Caco-2 (cell line): ENCODE results near the gene RNF43. TPM values are rescaled to one million over a fixed set of nuclear protein-coding genes. Genes with fewer than 3 reads are reported as not detected.

ENCODE experiments used
- BruUV-seq: library from RNA; stranded (reverse); fragments of 400-500 nt; replicated peaks from 2 replicates; lab custom pipeline; 2021; lab: Mats Ljungman, UMichigan
- CTCF ChIA-PET: fragments of 300-600 bp; sonication (Branson Sonifier 250); formaldehyde crosslinking; loops from one replicate; lab custom pipeline; 2022; ENCODE audit warnings: antibody characterized with exemption; lab: Charles Lee
- POLR2A ChIA-PET: fragments of 300-600 bp; sonication (Branson Sonifier 250); formaldehyde crosslinking; loops from one replicate; lab custom pipeline; 2022; ENCODE audit warnings: antibody characterized with exemption; lab: Charles Lee
- DNase-seq, 2 experiments: peaks; one replicate each; pipeline versions ENCODE4 v3.0.0 to v3.0.0-alpha.2; 2020 to 2022
- H3K27me3 ChIP-seq: replicated peaks from 2 replicates; pipeline ENCODE4 v1.6.0; 2011; ENCODE audit warnings: low read length; ENCODE audit not compliant: control insufficient read depth, insufficient read depth
- H3K36me3 ChIP-seq: 2 replicates; pipeline ENCODE4 v1.5.1; 2011; ENCODE audit warnings: low read length; ENCODE audit not compliant: control insufficient read depth, insufficient read depth
- H3K4me1 ChIP-seq: fragments of 250-450 bp; sonication (Bioruptor Pico); 2 replicates; pipeline ENCODE4 v1.5.1; 2020; ENCODE audit warnings: mild to moderate bottlenecking
- H3K4me3 ChIP-seq: 2 replicates; pipeline ENCODE4 v1.5.1; 2011; ENCODE audit warnings: low read depth, mild to moderate bottlenecking, control low read depth, low read length
- H3K9me3 ChIP-seq: fragments of 250-450 bp; sonication (Bioruptor Pico); 2 replicates; pipeline ENCODE4 v1.5.1; 2020; ENCODE audit warnings: mild to moderate bottlenecking, moderate library complexity
- H3K27ac Mint-ChIP-seq: one replicate; pipeline ENCODE4 v1.8.0; 2022; ENCODE audit warnings: mixed read lengths; ENCODE audit not compliant: unreplicated experiment
- H3K27me3 Mint-ChIP-seq: one replicate; pipeline ENCODE4 v1.8.0; 2022; ENCODE audit warnings: mixed read lengths; ENCODE audit not compliant: insufficient read depth, unreplicated experiment
- H3K36me3 Mint-ChIP-seq: one replicate; pipeline ENCODE4 v1.8.0; 2022; ENCODE audit warnings: mild to moderate bottlenecking, mixed read lengths; ENCODE audit not compliant: insufficient read depth, unreplicated experiment
- H3K4me1 Mint-ChIP-seq: one replicate; pipeline ENCODE4 v1.8.0; 2022; ENCODE audit warnings: low read depth, mixed read lengths; ENCODE audit not compliant: unreplicated experiment
- H3K4me3 Mint-ChIP-seq: one replicate; pipeline ENCODE4 v1.8.0; 2022; ENCODE audit warnings: mild to moderate bottlenecking, moderate library complexity, mixed read lengths; ENCODE audit not compliant: unreplicated experiment
- H3K9me3 Mint-ChIP-seq: one replicate; pipeline ENCODE4 v1.8.0; 2022; ENCODE audit warnings: mixed read lengths; ENCODE audit not compliant: unreplicated experiment
- intact Hi-C: fragments of 100-400 bp; cut with micrococcal nuclease; formaldehyde crosslinking; loops from one replicate; pipeline ENCODE4 v1.10.0; 2022; ENCODE audit not compliant: unreplicated experiment
- total RNA-seq: library from RNA; stranded (reverse); gene quantifications from 2 replicates; pipeline ENCODE4 v1.2.3, GENCODE V29; 2022
- TF ChIP-seq, protein P1 (sequence below), 2 experiments: fragments of 200-600 bp in 1 of 2; IDR thresholded peaks; 1 replicate in 1 of 2; 2 replicates in 1 of 2; pipeline versions ENCODE4 v1.5.1 to v1.8.0; 2011 to 2022; ENCODE audit warnings: antibody characterized with exemption in 1 of 2, control low read depth in 1 of 2, inconsistent platforms in 1 of 2, low read depth in 1 of 2, low read length in 1 of 2, mild to moderate bottlenecking in 1 of 2, moderate library complexity in 1 of 2; ENCODE audit not compliant: insufficient read depth in 1 of 2, severe bottlenecking in 1 of 2, unreplicated experiment in 1 of 2

Gene RNF43
- total RNA-seq, 1 experiment from 2014 or later, result 84.2 TPM

DNA sequence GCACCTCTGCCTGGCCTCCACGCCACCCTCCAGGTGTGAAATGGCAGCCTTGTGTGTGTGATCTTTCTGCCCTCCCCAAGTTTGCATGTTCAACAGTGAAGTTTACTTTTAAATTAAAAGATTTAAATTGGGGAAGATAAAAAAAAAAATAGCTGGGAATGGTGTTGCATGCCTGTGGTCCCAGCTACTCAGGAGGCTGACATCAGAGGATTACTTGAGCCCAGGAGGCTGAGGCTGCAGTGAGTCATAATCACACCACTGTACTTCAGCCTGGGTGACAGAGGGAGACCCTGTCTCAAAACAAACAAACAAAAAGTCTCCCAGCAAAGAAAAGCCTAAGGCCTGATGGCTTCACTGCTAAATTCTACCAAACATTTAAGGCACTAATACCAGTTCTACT is 35.4 kb upstream of the RNF43 start:
- intact Hi-C loops, result no loop called here
- Mint-ChIP-seq H3K27me3 (no peaks in the 10 kb centered on the region), H3K4me1 (peaks cover under 1% of the 10 kb centered on the region), H3K27ac (no peak overlapping the region), H3K36me3 (no peaks in the 10 kb centered on the region), H3K9me3 (no peaks in the 10 kb centered on the region), H3K4me3 (no peak overlapping the region)
- BruUV-seq, result no TSS peak
- no peak for DNase-seq
- no peaks in the 10 kb centered on the region for H3K9me3 ChIP-seq
- H3K27me3 ChIP-seq, result no peaks in the 10 kb centered on the region
- H3K4me1 ChIP-seq, result no peaks in the 10 kb centered on the region
- ChIA-PET POLR2A (no interaction called here), CTCF (no interaction called here)
- TF ChIP-seq, protein P1, sequence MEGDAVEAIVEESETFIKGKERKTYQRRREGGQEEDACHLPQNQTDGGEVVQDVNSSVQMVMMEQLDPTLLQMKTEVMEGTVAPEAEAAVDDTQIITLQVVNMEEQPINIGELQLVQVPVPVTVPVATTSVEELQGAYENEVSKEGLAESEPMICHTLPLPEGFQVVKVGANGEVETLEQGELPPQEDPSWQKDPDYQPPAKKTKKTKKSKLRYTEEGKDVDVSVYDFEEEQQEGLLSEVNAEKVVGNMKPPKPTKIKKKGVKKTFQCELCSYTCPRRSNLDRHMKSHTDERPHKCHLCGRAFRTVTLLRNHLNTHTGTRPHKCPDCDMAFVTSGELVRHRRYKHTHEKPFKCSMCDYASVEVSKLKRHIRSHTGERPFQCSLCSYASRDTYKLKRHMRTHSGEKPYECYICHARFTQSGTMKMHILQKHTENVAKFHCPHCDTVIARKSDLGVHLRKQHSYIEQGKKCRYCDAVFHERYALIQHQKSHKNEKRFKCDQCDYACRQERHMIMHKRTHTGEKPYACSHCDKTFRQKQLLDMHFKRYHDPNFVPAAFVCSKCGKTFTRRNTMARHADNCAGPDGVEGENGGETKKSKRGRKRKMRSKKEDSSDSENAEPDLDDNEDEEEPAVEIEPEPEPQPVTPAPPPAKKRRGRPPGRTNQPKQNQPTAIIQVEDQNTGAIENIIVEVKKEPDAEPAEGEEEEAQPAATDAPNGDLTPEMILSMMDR (IDR thresholded peaks at IDR 0.05; ENCODE audit: insufficient read depth in 1 of 2, low read depth in 1 of 2, low read length in 1 of 2, severe bottlenecking in 1 of 2, unreplicated experiment in 1 of 2), result no peak
- H3K4me3 ChIP-seq, result no peak overlapping the region
- H3K36me3 ChIP-seq, result no peaks in the 10 kb centered on the region

DNA sequence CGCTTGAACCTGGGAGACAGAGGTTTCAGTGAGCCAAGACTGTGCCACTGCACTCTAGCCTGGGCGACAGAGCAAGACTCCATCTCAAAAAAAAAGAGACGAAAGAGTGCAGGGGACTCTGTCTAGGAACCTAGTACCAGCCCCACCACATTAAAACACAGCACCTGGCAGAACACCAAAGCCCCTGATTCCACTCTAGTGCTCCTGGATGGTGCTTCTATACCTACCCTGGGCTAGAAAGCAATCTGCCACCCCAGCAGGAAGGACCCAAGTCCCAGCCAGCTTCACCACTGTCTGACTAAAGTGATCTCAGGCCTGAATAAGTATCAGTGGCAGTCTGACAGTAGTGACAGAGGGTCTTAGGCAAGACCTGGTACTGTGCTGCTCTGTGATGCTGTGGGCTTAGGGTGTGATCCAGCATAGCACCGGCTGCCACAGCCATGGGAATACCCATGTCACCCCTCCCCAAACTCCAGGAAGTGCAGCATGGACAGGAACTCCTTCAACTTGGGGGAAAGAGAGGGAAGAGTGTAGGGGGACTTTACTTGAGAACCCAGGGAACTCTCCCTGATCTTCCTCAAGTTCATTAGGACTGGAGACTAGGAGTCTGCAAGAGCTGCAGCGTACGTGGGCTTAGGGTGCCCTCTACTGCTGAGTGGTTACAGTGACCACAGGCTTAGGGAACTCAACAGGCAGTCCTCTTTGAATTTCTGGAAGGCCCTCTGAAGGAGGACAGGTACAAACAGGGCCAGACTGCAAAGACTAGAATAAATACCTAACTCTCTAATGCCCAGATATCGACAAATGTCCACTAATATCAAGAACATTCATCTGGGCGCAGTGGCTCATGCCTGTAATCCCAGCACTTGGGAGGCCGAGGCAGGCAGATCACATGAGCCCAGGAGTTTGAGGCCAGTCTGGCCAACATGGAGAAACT is 30.0 kb upstream of the RNF43 start:
- DNase-seq, result peak; percentile 88 to 89
- H3K36me3 ChIP-seq, result no peaks in the 10 kb centered on the region
- no peaks in the 10 kb centered on the region for H3K36me3 Mint-ChIP-seq
- no TSS peak for BruUV-seq
- no peaks in the 10 kb centered on the region for H3K4me1 ChIP-seq
- 0 out of 2 replicates have a peak, but pooled peaks cover 3% of the 10 kb centered on the region for H3K9me3 ChIP-seq
- H3K4me3 ChIP-seq, result no peak overlapping the region
- intact Hi-C loops, result loop anchor here (1.0 kb wide), 5 partner anchors 130 to 325 kb away; no protein-coding TSS in a partner anchor
- no peaks in the 10 kb centered on the region for H3K27me3 Mint-ChIP-seq
- no peak overlapping the region for H3K4me3 Mint-ChIP-seq
- H3K4me1 Mint-ChIP-seq, result peaks cover 8% of the 10 kb centered on the region
- CTCF ChIA-PET, result interaction anchor here (0.6 to 1.3 kb wide), 4 partner anchors 130 to 247 kb away, joined by 3 to 15 read pairs (median 3); no protein-coding TSS in a partner anchor
- no peaks in the 10 kb centered on the region for H3K27me3 ChIP-seq
- POLR2A ChIA-PET, result no interaction called here
- TF ChIP-seq, protein P1 (IDR thresholded peaks at IDR 0.05; ENCODE audit: insufficient read depth in 1 of 2, low read depth in 1 of 2, low read length in 1 of 2, severe bottlenecking in 1 of 2, unreplicated experiment in 1 of 2), result peak; percentile 81 to 92
- H3K27ac Mint-ChIP-seq, result peak overlapping the region; percentile 69
- no peaks in the 10 kb centered on the region for H3K9me3 Mint-ChIP-seq

DNA sequence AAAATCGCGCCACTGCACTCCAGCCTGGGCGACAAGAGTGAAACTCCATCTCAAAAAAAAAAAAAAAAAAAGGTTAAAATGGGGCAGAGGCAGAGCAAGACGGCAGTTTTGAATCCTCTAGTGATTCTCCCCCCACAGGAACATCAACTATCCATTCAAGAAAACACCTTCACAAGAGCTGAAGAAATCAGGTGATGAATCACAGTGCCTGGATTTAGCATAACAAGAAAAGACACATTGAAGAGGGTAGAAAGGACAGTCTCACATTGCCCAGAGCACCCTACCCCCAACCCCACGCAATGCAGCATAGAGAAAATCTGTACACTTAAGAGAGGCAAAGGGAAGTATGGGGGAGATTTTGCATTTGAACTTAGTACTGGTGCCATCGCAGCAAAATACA is 28.8 kb upstream of the RNF43 start:
- Histone ChIP-seq H3K9me3 (0 out of 2 replicates have a peak, but pooled peaks cover 3% of the 10 kb centered on the region), H3K4me3 (no peak overlapping the region), H3K27me3 (no peaks in the 10 kb centered on the region), H3K4me1 (no peaks in the 10 kb centered on the region), H3K36me3 (no peaks in the 10 kb centered on the region)
- intact Hi-C loops, result no loop called here
- TF ChIP-seq, protein P1 (IDR thresholded peaks at IDR 0.05; ENCODE audit: insufficient read depth in 1 of 2, low read depth in 1 of 2, low read length in 1 of 2, severe bottlenecking in 1 of 2, unreplicated experiment in 1 of 2), result no peak
- Mint-ChIP-seq H3K4me1 (peaks cover 8% of the 10 kb centered on the region), H3K9me3 (no peaks in the 10 kb centered on the region), H3K4me3 (no peak overlapping the region), H3K27ac (no peak overlapping the region), H3K27me3 (no peaks in the 10 kb centered on the region), H3K36me3 (no peaks in the 10 kb centered on the region)
- ChIA-PET CTCF (no interaction called here), POLR2A (no interaction called here)
- no peak for DNase-seq
- no TSS peak for BruUV-seq
